Measurements from ENCODE around the gene PIGS. TPM values are rescaled to one million over a fixed set of nuclear protein-coding genes. Genes with fewer than 3 reads are reported as not detected.

Gene PIGS
- polyA plus RNA-seq, 1 of the 3 experiments (the other 2 are of a cell fraction): 78.5 TPM

GRCh38 chr17:28523876-28524275 is 47.4 kb downstream of the PIGS start:
- Histone ChIP-seq H3K27ac (ENCODE audit: low read depth in 2 of 2, low read length in 1 of 2) (no peak overlapping the region), H3K27me3 (ENCODE audit: insufficient read depth) (no peaks in the 10 kb centered on the region), H2AFZ (ENCODE audit: low read depth) (no peak overlapping the region), H3K4me3 (ENCODE audit: low read depth in 2 of 2, low read length in 1 of 2) (no peak overlapping the region), H3K9me3 (no peaks in the 10 kb centered on the region), H3K36me3 (replicated peaks in 1 of 2; ENCODE audit: control insufficient read depth in 1 of 2, insufficient read depth in 2 of 2, low read length in 1 of 2) (no peaks in the 10 kb centered on the region), H3F3A (replicated peaks; ENCODE audit: insufficient read depth) (no peaks in the 10 kb centered on the region), H4K20me1 (ENCODE audit: insufficient read depth) (no peaks in the 10 kb centered on the region), H3K9ac (no peak overlapping the region), H3K79me2 (ENCODE audit: insufficient read depth) (no peaks in the 10 kb centered on the region), H3K9me2 (no peaks in the 10 kb centered on the region), H3K4me1 (ENCODE audit: control insufficient read depth in 1 of 2, insufficient read depth in 2 of 2, low read depth in 1 of 2, low read length in 1 of 2) (peaks cover 0 to 6% of the 10 kb centered on the region in 2 experiments; a peak in 1 of 4 replicates), H3K4me2 (no peak overlapping the region)
- no peak for TF ChIP-seq NRF1 (IDR thresholded peaks at IDR 0.05; ENCODE audit: low read depth, low read length)
- TF ChIP-seq TCF12 (IDR thresholded peaks at IDR 0.05): no peak
- no peak for TF ChIP-seq GATA2 (CRISPR knock-in tag; IDR thresholded peaks at IDR 0.05)
- TF ChIP-seq, protein P1, sequence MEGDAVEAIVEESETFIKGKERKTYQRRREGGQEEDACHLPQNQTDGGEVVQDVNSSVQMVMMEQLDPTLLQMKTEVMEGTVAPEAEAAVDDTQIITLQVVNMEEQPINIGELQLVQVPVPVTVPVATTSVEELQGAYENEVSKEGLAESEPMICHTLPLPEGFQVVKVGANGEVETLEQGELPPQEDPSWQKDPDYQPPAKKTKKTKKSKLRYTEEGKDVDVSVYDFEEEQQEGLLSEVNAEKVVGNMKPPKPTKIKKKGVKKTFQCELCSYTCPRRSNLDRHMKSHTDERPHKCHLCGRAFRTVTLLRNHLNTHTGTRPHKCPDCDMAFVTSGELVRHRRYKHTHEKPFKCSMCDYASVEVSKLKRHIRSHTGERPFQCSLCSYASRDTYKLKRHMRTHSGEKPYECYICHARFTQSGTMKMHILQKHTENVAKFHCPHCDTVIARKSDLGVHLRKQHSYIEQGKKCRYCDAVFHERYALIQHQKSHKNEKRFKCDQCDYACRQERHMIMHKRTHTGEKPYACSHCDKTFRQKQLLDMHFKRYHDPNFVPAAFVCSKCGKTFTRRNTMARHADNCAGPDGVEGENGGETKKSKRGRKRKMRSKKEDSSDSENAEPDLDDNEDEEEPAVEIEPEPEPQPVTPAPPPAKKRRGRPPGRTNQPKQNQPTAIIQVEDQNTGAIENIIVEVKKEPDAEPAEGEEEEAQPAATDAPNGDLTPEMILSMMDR (IDR thresholded peaks at IDR 0.05): no peak
- TF ChIP-seq RXRA (IDR thresholded peaks at IDR 0.05; ENCODE audit: borderline replicate concordance, low read depth): no peak
- no peak for TF ChIP-seq SIN3A (IDR thresholded peaks at IDR 0.05; ENCODE audit: borderline replicate concordance, low read depth, low read length)
- TF ChIP-seq RCOR1 (IDR thresholded peaks at IDR 0.05; ENCODE audit: low read length): no peak
- TF ChIP-seq FOXM1 (IDR thresholded peaks at IDR 0.05; ENCODE audit: low read depth): no peak
- TF ChIP-seq, protein P2, sequence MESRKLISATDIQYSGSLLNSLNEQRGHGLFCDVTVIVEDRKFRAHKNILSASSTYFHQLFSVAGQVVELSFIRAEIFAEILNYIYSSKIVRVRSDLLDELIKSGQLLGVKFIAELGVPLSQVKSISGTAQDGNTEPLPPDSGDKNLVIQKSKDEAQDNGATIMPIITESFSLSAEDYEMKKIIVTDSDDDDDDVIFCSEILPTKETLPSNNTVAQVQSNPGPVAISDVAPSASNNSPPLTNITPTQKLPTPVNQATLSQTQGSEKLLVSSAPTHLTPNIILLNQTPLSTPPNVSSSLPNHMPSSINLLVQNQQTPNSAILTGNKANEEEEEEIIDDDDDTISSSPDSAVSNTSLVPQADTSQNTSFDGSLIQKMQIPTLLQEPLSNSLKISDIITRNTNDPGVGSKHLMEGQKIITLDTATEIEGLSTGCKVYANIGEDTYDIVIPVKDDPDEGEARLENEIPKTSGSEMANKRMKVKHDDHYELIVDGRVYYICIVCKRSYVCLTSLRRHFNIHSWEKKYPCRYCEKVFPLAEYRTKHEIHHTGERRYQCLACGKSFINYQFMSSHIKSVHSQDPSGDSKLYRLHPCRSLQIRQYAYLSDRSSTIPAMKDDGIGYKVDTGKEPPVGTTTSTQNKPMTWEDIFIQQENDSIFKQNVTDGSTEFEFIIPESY (IDR thresholded peaks at IDR 0.05; ENCODE audit: borderline replicate concordance, low read depth): no peak
- TF ChIP-seq CHD2 (IDR thresholded peaks at IDR 0.05; ENCODE audit: low read length, partially characterized antibody): no peak
- no peak for TF ChIP-seq SMC3 (IDR thresholded peaks at IDR 0.05; ENCODE audit: low read depth, low read length)
- no peak for TF ChIP-seq NFIC (IDR thresholded peaks at IDR 0.05; ENCODE audit: borderline replicate concordance)
- TF ChIP-seq ELF1 (IDR thresholded peaks at IDR 0.05): no peak
- no peak for TF ChIP-seq EP300 (IDR thresholded peaks at IDR 0.05; ENCODE audit: borderline replicate concordance in 1 of 2, low read depth in 1 of 2, low read length in 1 of 2)
- DNase-seq: no peak
- CTCF ChIA-PET: no interaction called here
- POLR2A ChIA-PET: no interaction called here
- WGBS (ENCODE audit: low lambda C conversion rate): 78% methylated on average over 10 of the region's 15 CpGs

GRCh38 chr17:28523186-28523585 is 48.1 kb downstream of the PIGS start:
- Histone ChIP-seq H3K9me2 (no peaks in the 10 kb centered on the region), H3K9me3 (no peaks in the 10 kb centered on the region), H3K36me3 (replicated peaks in 1 of 2; ENCODE audit: control insufficient read depth in 1 of 2, insufficient read depth in 2 of 2, low read length in 1 of 2) (no peaks in the 10 kb centered on the region), H4K20me1 (ENCODE audit: insufficient read depth) (no peaks in the 10 kb centered on the region), H3K4me1 (ENCODE audit: control insufficient read depth in 1 of 2, insufficient read depth in 2 of 2, low read depth in 1 of 2, low read length in 1 of 2) (peaks cover 0 to 6% of the 10 kb centered on the region in 2 experiments; a peak in 1 of 4 replicates), H3K9ac (no peak overlapping the region), H3F3A (replicated peaks; ENCODE audit: insufficient read depth) (no peaks in the 10 kb centered on the region), H3K4me2 (no peak overlapping the region), H3K4me3 (ENCODE audit: low read depth in 2 of 2, low read length in 1 of 2) (no peak overlapping the region), H3K27ac (ENCODE audit: low read depth in 2 of 2, low read length in 1 of 2) (no peak overlapping the region), H3K27me3 (ENCODE audit: insufficient read depth) (no peaks in the 10 kb centered on the region), H3K79me2 (ENCODE audit: insufficient read depth) (no peaks in the 10 kb centered on the region), H2AFZ (ENCODE audit: low read depth) (no peak overlapping the region)
- DNase-seq: no peak
- ChIA-PET CTCF (no interaction called here), POLR2A (no interaction called here)
- no CpG with 5 or more reads among the region's 6 CpGs for WGBS (ENCODE audit: low lambda C conversion rate)
- TF ChIP-seq, protein P3, sequence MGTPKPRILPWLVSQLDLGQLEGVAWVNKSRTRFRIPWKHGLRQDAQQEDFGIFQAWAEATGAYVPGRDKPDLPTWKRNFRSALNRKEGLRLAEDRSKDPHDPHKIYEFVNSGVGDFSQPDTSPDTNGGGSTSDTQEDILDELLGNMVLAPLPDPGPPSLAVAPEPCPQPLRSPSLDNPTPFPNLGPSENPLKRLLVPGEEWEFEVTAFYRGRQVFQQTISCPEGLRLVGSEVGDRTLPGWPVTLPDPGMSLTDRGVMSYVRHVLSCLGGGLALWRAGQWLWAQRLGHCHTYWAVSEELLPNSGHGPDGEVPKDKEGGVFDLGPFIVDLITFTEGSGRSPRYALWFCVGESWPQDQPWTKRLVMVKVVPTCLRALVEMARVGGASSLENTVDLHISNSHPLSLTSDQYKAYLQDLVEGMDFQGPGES (IDR thresholded peaks at IDR 0.05; ENCODE audit: low read depth, low read length): no peak
- TF ChIP-seq GATA2 (CRISPR knock-in tag; IDR thresholded peaks at IDR 0.05): no peak
- TF ChIP-seq FOXM1 (IDR thresholded peaks at IDR 0.05; ENCODE audit: low read depth): no peak
- TF ChIP-seq CHD2 (IDR thresholded peaks at IDR 0.05; ENCODE audit: low read length, partially characterized antibody): no peak
- no peak for TF ChIP-seq TEAD4 (IDR thresholded peaks at IDR 0.05; ENCODE audit: borderline replicate concordance, insufficient read depth)
- no peak for TF ChIP-seq YY1 (IDR thresholded peaks at IDR 0.05; ENCODE audit: low read depth)
- TF ChIP-seq SIN3A (IDR thresholded peaks at IDR 0.05; ENCODE audit: borderline replicate concordance, low read depth, low read length): no peak
- TF ChIP-seq SMC3 (IDR thresholded peaks at IDR 0.05; ENCODE audit: low read depth, low read length): no peak
- TF ChIP-seq ELF1 (IDR thresholded peaks at IDR 0.05): no peak
- TF ChIP-seq, protein P2 (IDR thresholded peaks at IDR 0.05; ENCODE audit: borderline replicate concordance, low read depth): no peak
- TF ChIP-seq TCF12 (IDR thresholded peaks at IDR 0.05): no peak
- TF ChIP-seq RXRA (IDR thresholded peaks at IDR 0.05; ENCODE audit: borderline replicate concordance, low read depth): no peak
- no peak for TF ChIP-seq MEF2A (IDR thresholded peaks at IDR 0.05; ENCODE audit: borderline replicate concordance, low read depth)

Data from SK-N-SH (cell line).